ENCODE results near the gene MRPS10.

DNA sequence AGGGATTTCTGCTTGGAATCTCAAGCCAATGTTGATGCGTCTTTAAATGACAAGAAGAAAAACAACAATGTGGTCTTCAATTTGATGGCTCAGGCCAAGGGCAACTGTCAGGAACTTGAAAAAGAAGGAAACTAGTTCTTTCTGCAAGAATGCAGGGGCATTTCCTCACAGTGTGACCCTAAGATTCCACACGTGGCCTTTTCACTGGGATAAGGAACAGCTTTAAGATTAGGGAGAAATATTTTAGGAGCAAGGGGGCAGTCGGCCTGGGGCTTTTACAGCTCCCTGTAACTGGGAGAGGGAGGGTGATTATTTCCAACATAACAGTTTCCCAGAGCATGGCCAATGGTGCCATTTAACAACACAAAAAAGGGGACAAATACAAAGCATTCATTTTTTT lies 39.4 kb upstream of the MRPS10 start:
- TF ChIP-seq EP300 (IDR thresholded peaks at IDR 0.05) (no peak), POLR2A (IDR thresholded peaks at IDR 0.05; ENCODE audit: low read depth) (no peak), POLR2AphosphoS5 (IDR thresholded peaks at IDR 0.05) (no peak)
- TF ChIP-seq, protein P1, sequence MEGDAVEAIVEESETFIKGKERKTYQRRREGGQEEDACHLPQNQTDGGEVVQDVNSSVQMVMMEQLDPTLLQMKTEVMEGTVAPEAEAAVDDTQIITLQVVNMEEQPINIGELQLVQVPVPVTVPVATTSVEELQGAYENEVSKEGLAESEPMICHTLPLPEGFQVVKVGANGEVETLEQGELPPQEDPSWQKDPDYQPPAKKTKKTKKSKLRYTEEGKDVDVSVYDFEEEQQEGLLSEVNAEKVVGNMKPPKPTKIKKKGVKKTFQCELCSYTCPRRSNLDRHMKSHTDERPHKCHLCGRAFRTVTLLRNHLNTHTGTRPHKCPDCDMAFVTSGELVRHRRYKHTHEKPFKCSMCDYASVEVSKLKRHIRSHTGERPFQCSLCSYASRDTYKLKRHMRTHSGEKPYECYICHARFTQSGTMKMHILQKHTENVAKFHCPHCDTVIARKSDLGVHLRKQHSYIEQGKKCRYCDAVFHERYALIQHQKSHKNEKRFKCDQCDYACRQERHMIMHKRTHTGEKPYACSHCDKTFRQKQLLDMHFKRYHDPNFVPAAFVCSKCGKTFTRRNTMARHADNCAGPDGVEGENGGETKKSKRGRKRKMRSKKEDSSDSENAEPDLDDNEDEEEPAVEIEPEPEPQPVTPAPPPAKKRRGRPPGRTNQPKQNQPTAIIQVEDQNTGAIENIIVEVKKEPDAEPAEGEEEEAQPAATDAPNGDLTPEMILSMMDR (IDR thresholded peaks at IDR 0.05) = no peak

All from esophagus muscularis mucosa (tissue), 4 donors.